WTC11 (cell line): ENCODE data around the gene NR3C1.

Experiments
- CREB1 ChIP-seq: sonication (generic); formaldehyde crosslinking; IDR thresholded peaks from 2 replicates; pipeline ENCODE4 v1.8.0; 2023; ENCODE audit warnings: mild to moderate bottlenecking, missing genetic modification reagents
- CREM ChIP-seq: sonication (generic); formaldehyde crosslinking; IDR thresholded peaks from 2 replicates; pipeline ENCODE4 v1.8.1; 2022; ENCODE audit warnings: mild to moderate bottlenecking, missing genetic modification reagents, moderate library complexity
- CTCF ChIP-seq: fragments of 200-600 bp; IDR thresholded peaks from 2 replicates; pipeline ENCODE4 v1.8.0; 2022; ENCODE audit warnings: antibody characterized with exemption
- ELF4 ChIP-seq: sonication (generic); formaldehyde crosslinking; IDR thresholded peaks from 2 replicates; pipeline ENCODE4 v1.8.1; 2022; ENCODE audit warnings: low read depth, mild to moderate bottlenecking, moderate library complexity, missing genetic modification reagents
- HMGA2 ChIP-seq: fragments of 250-450 bp; sonication (Bioruptor Pico); IDR thresholded peaks from 2 replicates; pipeline ENCODE4 v1.4.0; 2021; ENCODE audit warnings: mild to moderate bottlenecking, moderate library complexity
- MAX ChIP-seq: sonication (generic); formaldehyde crosslinking; IDR thresholded peaks from 2 replicates; pipeline ENCODE4 v1.8.0; 2022; ENCODE audit warnings: mild to moderate bottlenecking, missing genetic modification reagents
- PREB ChIP-seq: sonication (generic); formaldehyde crosslinking; IDR thresholded peaks from 2 replicates; pipeline ENCODE4 v1.8.1; 2022; ENCODE audit warnings: mild to moderate bottlenecking, missing genetic modification reagents, moderate library complexity, borderline replicate concordance
- TP53 ChIP-seq: sonication (generic); formaldehyde crosslinking; IDR thresholded peaks from 2 replicates; pipeline ENCODE4 v1.8.1; 2023; ENCODE audit warnings: mild to moderate bottlenecking, missing genetic modification reagents
- ZNF121 ChIP-seq: sonication (generic); formaldehyde crosslinking; IDR thresholded peaks from 2 replicates; pipeline ENCODE4 v1.8.0; 2023; ENCODE audit warnings: missing genetic modification reagents
- ZNF232 ChIP-seq: sonication (generic); formaldehyde crosslinking; IDR thresholded peaks from 2 replicates; pipeline ENCODE4 v1.8.0; 2022; ENCODE audit warnings: mild to moderate bottlenecking, missing genetic modification reagents
- TF ChIP-seq, protein P1 (sequence below): sonication (generic); formaldehyde crosslinking; IDR thresholded peaks from 2 replicates; pipeline ENCODE4 v1.8.0; 2022; ENCODE audit warnings: mild to moderate bottlenecking, missing genetic modification reagents
- TF ChIP-seq, protein P2 (sequence below): sonication (generic); formaldehyde crosslinking; IDR thresholded peaks from 2 replicates; pipeline ENCODE4 v1.8.1; 2023; ENCODE audit warnings: mild to moderate bottlenecking, missing genetic modification reagents, moderate library complexity
- TF ChIP-seq, protein P3 (sequence below): sonication (generic); formaldehyde crosslinking; IDR thresholded peaks from 2 replicates; pipeline ENCODE4 v1.8.1; 2022; ENCODE audit warnings: mild to moderate bottlenecking, moderate library complexity, missing genetic modification reagents

DNA sequence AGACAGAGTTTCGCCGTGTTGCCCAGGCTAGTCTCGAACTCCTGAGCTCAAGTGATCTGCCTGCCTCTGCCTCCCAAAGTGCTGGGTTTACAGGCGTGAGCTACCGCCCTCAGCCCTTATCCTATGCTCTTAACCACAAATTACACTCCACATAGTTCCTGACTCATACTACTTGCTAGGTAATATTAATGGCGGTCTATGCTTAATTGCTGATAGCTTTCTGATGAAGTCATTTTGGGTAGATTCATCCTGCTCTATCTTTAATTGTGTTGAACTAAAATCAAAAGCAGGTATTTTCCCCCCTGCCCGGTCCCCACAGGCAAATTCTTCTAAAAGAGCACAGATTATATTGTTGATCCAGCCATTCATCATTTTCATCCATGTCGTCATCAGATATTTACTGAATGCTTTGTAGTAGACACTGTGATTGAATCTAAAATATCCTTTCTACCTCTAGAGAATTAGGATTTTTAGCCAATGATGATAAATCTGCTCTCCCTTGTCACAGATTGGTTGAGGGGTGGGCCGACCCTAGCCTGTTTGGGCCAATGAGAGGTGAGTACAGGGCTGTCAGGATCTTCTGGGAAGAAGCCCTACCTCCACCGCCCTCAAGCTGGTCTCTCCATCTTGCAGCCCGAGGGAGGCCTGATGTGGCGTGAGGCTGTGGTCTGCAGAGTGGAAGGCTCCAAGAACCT, 144.8 kb downstream of the NR3C1 start:
- TF ChIP-seq PREB (CRISPR knock-in tag) (no peak), MAX (CRISPR knock-in tag) (no peak), CTCF (no peak), CREM (CRISPR knock-in tag) (no peak), HMGA2 (CRISPR knock-in tag) (no peak), TP53 (no peak), CREB1 (no peak), ZNF121 (CRISPR knock-in tag) (no peak), ZNF232 (no peak), ELF4 (CRISPR knock-in tag) (no peak)
- TF ChIP-seq, protein P1, sequence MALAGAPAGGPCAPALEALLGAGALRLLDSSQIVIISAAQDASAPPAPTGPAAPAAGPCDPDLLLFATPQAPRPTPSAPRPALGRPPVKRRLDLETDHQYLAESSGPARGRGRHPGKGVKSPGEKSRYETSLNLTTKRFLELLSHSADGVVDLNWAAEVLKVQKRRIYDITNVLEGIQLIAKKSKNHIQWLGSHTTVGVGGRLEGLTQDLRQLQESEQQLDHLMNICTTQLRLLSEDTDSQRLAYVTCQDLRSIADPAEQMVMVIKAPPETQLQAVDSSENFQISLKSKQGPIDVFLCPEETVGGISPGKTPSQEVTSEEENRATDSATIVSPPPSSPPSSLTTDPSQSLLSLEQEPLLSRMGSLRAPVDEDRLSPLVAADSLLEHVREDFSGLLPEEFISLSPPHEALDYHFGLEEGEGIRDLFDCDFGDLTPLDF (CRISPR knock-in tag): no peak
- TF ChIP-seq, protein P2, sequence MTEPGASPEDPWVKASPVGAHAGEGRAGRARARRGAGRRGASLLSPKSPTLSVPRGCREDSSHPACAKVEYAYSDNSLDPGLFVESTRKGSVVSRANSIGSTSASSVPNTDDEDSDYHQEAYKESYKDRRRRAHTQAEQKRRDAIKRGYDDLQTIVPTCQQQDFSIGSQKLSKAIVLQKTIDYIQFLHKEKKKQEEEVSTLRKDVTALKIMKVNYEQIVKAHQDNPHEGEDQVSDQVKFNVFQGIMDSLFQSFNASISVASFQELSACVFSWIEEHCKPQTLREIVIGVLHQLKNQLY (CRISPR knock-in tag): no peak
- TF ChIP-seq, protein P3, sequence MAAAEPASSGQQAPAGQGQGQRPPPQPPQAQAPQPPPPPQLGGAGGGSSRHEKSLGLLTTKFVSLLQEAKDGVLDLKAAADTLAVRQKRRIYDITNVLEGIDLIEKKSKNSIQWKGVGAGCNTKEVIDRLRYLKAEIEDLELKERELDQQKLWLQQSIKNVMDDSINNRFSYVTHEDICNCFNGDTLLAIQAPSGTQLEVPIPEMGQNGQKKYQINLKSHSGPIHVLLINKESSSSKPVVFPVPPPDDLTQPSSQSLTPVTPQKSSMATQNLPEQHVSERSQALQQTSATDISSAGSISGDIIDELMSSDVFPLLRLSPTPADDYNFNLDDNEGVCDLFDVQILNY (CRISPR knock-in tag): no peak
